ENCODE data around the gene IFNL4.

GRCh38 chr19:39296055-39296645, 47.5 kb upstream of the IFNL4 start, which contains the start of gene IFNL1:
- TF ChIP-seq POLR2A (IDR thresholded peaks at IDR 0.05) (no peak), CTCF (IDR thresholded peaks at IDR 0.05) (no peak), EP300 (IDR thresholded peaks at IDR 0.05; ENCODE audit: low read depth) (no peak), POLR2AphosphoS5 (IDR thresholded peaks at IDR 0.05) (no peak)

All from transverse colon (tissue), 4 donors.